BE2C (cell line): ENCODE data around the gene MYBL2.

Experiments used
- DNase-seq: peaks from one replicate; pipeline ENCODE4 v3.0.0-alpha.2; 2020
- H3K27me3 ChIP-seq: fragments of 250-450 bp; sonication (Bioruptor Pico); 2 replicates; pipeline ENCODE4 v1.5.1; 2020; ENCODE audit warnings: mild to moderate bottlenecking
- H3K36me3 ChIP-seq: fragments of 250-450 bp; sonication (Bioruptor Pico); 2 replicates; pipeline ENCODE4 v1.5.1; 2020; ENCODE audit warnings: mild to moderate bottlenecking
- H3K4me1 ChIP-seq: fragments of 250-450 bp; sonication (Bioruptor Pico); 2 replicates; pipeline ENCODE4 v1.5.1; 2020
- H3K4me3 ChIP-seq: 2 replicates; pipeline ENCODE4 v1.5.1; 2011; ENCODE audit warnings: low read depth, low read length
- H3K9me3 ChIP-seq: fragments of 250-450 bp; sonication (Bioruptor Pico); 2 replicates; pipeline ENCODE4 v1.5.1; 2020
- CTCF ChIP-seq: IDR thresholded peaks from 2 replicates; pipeline ENCODE4 v1.5.1; 2012; ENCODE audit warnings: mild to moderate bottlenecking, low read depth, low read length

Gene MYBL2

GRCh38 chr20:43710370-43711044 lies 43.6 kb downstream of the MYBL2 start:
- H3K27me3 ChIP-seq, result no peaks in the 10 kb centered on the region
- peaks cover 54% of the 10 kb centered on the region for H3K36me3 ChIP-seq
- TF ChIP-seq CTCF, result no peak
- DNase-seq, result no peak
- H3K4me3 ChIP-seq, result no peak overlapping the region
- H3K9me3 ChIP-seq, result no peaks in the 10 kb centered on the region
- H3K4me1 ChIP-seq, result no peaks in the 10 kb centered on the region

DNA sequence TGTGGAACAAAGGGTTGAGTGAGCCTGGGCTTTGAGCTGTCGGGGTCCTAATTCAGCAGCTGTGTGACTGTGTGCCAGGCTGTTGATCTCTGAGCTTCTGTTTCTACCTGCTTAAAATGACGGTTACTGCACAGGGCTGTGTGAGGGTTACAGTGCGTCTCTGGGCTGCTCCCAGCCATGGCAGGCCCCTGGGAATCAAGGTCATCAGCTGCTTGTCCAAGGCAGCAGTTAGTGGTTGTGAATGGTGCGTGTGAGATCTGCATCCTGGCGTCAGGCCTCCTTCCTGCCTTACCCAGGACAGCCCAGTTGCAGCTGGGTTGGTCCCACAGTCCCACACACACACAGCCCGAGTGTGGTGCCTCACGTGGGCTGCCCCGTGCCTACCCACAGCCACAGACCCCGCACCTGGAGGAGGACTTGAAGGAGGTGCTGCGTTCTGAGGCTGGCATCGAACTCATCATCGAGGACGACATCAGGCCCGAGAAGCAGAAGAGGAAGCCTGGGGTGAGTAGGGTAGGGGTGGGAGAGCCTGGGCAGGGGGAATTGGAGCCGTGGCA lies 44.3 kb downstream of the MYBL2 start:
- H3K27me3 ChIP-seq, result no peaks in the 10 kb centered on the region
- TF ChIP-seq CTCF, result no peak
- no peak overlapping the region for H3K4me3 ChIP-seq
- no peaks in the 10 kb centered on the region for H3K9me3 ChIP-seq
- peaks cover 54% of the 10 kb centered on the region for H3K36me3 ChIP-seq
- no peaks in the 10 kb centered on the region for H3K4me1 ChIP-seq
- no peak for DNase-seq

DNA sequence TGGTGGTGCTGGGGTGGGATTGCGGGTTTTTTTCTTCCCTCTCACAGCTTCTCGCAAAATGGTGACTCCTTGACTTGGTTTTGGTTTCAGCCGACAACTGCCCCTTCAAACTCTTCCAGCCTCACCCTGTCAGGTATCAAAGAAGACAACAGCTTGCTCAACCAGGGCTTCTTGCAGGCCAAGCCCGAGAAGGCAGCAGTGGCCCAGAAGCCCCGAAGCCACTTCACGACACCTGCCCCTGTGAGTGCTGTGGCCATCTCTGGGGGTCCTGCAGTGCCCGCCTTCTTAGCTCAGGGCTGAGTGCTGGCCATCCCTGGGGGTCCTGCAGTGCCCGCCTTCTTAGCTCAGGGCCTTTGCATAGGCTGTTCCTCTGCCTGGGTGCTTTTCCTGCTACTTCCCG lies 48.1 kb downstream of the MYBL2 start:
- peaks cover 33% of the 10 kb centered on the region for H3K36me3 ChIP-seq
- DNase-seq, result no peak
- no peaks in the 10 kb centered on the region for H3K4me1 ChIP-seq
- no peak overlapping the region for H3K4me3 ChIP-seq
- no peak for TF ChIP-seq CTCF
- no peaks in the 10 kb centered on the region for H3K9me3 ChIP-seq
- no peaks in the 10 kb centered on the region for H3K27me3 ChIP-seq

- H3K27me3 ChIP-seq, result no peaks in the 10 kb centered on the region
- H3K4me1 ChIP-seq, result no peaks in the 10 kb centered on the region
- DNase-seq, result no peak
- H3K9me3 ChIP-seq, result no peaks in the 10 kb centered on the region
- H3K4me3 ChIP-seq, result no peak overlapping the region
- no peak for TF ChIP-seq CTCF
- H3K36me3 ChIP-seq, result peaks cover 28% of the 10 kb centered on the region
Measured at GRCh38 chr20:43715511-43715910, 48.6 kb downstream of the MYBL2 start.

- no peaks in the 10 kb centered on the region for H3K9me3 ChIP-seq
- no peak overlapping the region for H3K4me3 ChIP-seq
- DNase-seq, result no peak
- no peak for TF ChIP-seq CTCF
- peaks cover 28% of the 10 kb centered on the region for H3K36me3 ChIP-seq
- H3K4me1 ChIP-seq, result peaks cover 2% of the 10 kb centered on the region
- H3K27me3 ChIP-seq, result no peaks in the 10 kb centered on the region
Measured at GRCh38 chr20:43716123-43716522, 49.2 kb downstream of the MYBL2 start.

DNA sequence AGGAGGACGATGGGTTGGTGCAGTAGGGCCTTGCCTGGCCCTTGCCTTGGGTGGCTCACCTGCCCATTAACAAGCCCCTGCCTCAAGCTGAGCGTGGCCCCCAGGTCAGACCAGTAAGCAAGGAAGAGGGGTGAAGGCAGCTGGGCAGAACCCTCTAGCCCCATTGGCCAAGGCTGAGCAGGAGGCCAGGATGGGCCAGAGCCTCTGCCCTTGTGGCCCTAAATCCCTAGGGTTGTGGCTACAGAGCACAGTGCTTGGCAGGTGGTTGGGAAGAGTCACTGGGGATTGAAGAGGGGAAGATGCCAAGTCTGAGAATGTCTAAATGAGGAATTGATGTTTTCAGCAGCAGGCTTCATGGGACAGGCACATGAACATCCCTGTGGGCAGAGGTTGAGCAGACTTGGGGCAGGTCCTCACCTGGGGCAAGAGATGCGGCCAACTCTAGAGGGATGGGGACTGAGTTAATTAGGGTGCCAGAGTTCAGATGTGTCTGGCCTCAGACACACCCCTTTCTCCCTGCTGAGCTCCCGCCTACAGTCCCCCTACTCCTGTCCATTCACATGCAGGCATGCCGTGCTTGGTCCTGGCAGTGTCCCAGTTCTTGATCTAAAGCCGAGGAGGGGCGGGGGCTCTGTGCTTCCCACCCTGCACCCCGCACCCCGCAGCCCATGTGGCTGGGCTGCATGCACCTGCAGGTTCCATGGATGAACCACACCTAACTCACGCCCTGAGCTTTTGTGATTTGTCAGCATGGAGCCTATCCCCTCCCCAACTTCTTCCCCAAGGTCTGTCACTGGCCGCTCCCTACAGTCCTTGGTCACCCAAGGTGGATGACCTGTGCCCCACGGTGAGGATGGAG lies 50.1 kb downstream of the MYBL2 start:
- Histone ChIP-seq H3K36me3 (peaks cover 28% of the 10 kb centered on the region), H3K4me3 (no peak overlapping the region), H3K4me1 (peaks cover 7% of the 10 kb centered on the region), H3K9me3 (no peaks in the 10 kb centered on the region), H3K27me3 (no peaks in the 10 kb centered on the region)
- TF ChIP-seq CTCF, result no peak
- DNase-seq, result no peak
